Retinal pigment epithelial cell (primary cell): ENCODE results near the gene ALK.

Experiments used
- DNase-seq: peaks from one replicate; pipeline ENCODE4 v3.0.0-alpha.2; 2010; ENCODE audit warnings: low read depth
- H3K4me3 ChIP-seq: 2 replicates; pipeline ENCODE4 v1.5.1; 2011; ENCODE audit warnings: mild to moderate bottlenecking, low read length, control low read depth, moderate library complexity
- TF ChIP-seq, protein P1 (sequence below): conservative IDR thresholded peaks from 2 replicates; pipeline ENCODE4 v1.5.1; 2011; ENCODE audit warnings: low read depth, low read length, control low read depth, inconsistent platforms

ALK gene

DNA sequence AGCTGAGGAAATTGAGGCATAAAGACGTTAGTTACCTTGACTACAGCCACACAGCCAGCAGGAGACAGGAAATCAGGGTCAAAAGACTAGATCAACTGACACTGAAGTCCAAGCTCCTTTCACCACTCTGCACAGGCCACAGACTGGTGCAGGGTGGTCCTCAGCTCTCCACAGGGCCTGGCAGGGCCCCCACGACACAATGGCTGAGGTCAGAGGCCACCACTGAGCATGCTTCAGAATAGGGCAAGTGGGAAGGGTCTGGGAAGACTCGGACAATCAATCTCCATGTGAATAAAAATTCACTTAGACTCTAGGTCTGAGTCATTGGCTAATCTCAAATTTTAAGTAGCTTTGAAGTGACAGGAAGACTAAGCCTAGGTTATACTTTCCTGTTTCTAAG lies 201.7 kb downstream of the ALK start:
- TF ChIP-seq, protein P1, sequence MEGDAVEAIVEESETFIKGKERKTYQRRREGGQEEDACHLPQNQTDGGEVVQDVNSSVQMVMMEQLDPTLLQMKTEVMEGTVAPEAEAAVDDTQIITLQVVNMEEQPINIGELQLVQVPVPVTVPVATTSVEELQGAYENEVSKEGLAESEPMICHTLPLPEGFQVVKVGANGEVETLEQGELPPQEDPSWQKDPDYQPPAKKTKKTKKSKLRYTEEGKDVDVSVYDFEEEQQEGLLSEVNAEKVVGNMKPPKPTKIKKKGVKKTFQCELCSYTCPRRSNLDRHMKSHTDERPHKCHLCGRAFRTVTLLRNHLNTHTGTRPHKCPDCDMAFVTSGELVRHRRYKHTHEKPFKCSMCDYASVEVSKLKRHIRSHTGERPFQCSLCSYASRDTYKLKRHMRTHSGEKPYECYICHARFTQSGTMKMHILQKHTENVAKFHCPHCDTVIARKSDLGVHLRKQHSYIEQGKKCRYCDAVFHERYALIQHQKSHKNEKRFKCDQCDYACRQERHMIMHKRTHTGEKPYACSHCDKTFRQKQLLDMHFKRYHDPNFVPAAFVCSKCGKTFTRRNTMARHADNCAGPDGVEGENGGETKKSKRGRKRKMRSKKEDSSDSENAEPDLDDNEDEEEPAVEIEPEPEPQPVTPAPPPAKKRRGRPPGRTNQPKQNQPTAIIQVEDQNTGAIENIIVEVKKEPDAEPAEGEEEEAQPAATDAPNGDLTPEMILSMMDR: no peak
- DNase-seq: no peak

DNA sequence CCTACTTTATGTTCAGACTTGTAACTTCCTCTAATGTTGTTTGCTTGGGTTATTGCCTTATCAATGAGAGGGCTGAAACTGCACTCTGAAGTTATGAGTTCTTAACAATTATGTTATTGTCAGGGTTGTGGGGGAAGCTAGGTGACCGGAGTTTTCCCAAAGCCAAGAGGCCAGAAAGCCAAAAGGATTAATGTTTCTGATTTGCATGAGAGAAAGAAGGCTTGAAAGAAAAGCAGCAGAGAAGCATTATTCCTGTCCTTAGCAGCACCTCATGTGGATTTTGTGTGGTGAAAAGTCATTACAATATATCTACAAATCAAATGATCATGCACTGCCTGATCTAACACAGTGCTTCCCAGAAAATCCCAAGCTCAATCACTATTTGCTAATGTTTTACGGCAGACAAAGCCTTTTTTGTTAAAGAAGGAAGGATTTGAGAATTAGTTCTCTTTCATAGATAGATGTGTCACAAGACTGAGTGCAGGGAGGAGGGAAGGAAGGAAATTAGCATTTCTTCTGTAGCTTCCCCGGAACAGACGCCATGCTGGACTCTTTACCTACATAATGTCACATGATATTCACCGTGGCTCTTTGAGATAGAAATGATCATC lies 203.2 kb downstream of the ALK start:
- TF ChIP-seq, protein P1: no peak
- H3K4me3 ChIP-seq: no peak overlapping the region
- no peak for DNase-seq

More for the DNA sequence above, 201.7 kb downstream of the ALK start:
- H3K4me3 ChIP-seq: no peak overlapping the region

DNA sequence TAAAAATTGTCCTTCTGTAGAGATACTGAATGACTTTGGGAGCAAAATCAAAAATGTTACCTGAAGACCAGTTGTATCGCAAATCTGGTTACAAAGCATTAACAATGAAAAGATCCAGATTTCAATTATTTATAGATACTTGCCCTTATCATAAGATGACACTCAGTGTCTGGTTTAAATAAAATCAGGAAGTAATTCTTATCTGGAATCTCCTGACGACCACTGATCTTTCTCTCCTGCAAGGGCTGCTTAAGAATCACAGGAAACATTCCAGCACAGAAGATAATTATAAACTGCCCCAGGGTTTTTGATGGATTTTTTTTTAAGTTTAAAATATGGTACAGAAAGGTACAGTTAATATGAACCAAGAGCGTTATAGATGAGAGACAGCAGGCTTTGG lies 205.7 kb downstream of the ALK start:
- no peak overlapping the region for H3K4me3 ChIP-seq
- TF ChIP-seq, protein P1: no peak
- no peak for DNase-seq

DNA sequence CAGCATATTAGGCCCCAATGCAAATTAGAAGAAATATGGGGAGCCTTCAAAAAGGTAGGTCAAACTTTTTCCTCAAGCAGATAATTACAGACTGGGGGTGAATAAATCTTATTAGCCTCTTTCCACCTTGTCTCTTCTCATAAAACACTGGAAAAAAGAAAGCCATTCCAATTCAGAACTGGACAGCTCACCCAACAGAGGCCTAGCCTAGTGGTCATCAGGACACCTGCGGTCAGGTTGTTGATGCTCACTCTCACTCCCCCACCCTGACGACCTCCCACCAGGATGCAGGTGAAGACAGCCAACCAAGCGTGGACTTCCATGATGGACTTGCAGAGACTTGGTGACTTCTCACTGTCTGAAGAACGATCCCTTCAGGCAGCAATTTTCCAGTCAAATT lies 207.1 kb downstream of the ALK start:
- H3K4me3 ChIP-seq: no peak overlapping the region
- TF ChIP-seq, protein P1: peak; percentile 1
- DNase-seq: no peak

DNA sequence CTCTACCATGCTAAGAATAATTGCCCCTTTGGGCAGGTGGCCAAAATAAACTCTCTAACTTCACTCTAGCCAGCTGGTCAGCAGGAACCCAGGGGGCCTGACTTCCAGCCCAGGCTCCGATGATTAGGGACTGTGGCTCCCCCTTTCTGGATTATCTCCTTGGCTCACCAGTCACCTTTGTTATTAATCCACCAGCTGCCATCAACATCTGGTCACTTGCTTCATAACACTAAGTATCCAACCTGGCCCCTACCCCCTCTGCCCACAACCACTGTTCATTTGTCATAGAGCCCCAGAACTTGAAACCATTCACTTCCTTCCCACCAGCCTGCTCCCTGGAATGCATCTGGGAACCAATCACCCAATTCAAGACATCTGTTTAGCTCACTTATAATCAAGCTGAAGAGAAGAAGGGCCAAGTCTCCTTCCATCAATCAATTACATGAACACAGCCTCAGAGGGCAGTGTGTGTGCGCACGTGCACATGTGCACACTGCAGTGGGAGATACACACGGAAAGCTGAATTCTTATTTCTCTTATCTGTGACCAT lies 215.1 kb downstream of the ALK start:
- H3K4me3 ChIP-seq: no peak overlapping the region
- TF ChIP-seq, protein P1: no peak
- DNase-seq: no peak

DNA sequence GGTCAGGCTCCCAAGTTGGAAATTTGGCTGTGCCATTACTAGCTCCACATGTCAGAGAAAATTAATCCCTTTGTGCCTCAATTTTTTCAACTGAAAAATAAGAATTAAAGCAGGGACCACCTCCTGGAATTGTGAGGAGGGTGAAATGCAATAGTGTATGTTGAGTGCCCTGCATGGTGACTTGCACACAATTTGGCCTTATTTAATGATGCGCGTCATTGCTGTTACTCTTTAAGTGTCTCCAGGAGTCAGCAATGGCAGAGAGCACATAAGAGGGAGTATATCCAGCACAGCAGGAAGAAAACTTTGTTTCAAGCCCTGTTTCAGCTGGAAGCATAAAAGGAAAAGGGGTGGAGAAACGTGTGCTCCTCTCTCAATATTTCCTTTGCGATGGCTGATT lies 215.8 kb downstream of the ALK start:
- TF ChIP-seq, protein P1: no peak
- DNase-seq: no peak
- H3K4me3 ChIP-seq: no peak overlapping the region

DNA sequence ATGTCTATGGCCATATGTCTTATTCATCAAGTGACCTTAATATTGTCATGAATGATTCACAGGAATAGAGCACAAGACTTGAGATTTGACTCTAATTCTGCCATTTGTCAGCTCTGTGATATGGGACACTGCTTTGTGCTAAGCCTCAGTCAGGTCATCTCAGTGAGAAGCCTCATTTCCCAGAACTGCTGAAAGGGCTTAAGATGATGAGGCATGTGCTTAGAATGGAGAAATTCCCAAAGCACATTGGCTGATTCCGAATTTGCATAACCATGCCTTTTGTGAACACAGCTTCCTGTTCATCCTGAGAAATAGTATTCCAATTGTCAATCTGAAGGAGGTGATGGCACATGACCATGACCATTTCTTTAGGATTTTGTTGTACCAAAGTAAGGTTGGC lies 218.1 kb downstream of the ALK start:
- no peak overlapping the region for H3K4me3 ChIP-seq
- TF ChIP-seq, protein P1: no peak
- no peak for DNase-seq
